ENCODE measurements around the gene GID8. TPM values are rescaled to one million over a fixed set of nuclear protein-coding genes. Genes with fewer than 3 reads are reported as not detected.

The GID8 gene
- polyA plus RNA-seq, 1 donor from 2014 or later = 54.8 TPM

GRCh38 chr20:62942456-62942855, 4.5 kb downstream of the GID8 start:
- H3K79me2 ChIP-seq (replicated peaks; ENCODE audit: insufficient read depth, low read length) = peaks cover 39% of the 10 kb centered on the region
- no peak overlapping the region for H3K27ac ChIP-seq (ENCODE audit: low read length)
- H2AFZ ChIP-seq (ENCODE audit: low read depth, low read length) = no peak overlapping the region
- no peak overlapping the region for H3K4me3 ChIP-seq (ENCODE audit: low read length)
- no peaks in the 10 kb centered on the region for H4K20me1 ChIP-seq (ENCODE audit: insufficient read depth)
- TF ChIP-seq RAD21 (conservative IDR thresholded peaks at IDR 0.05) (no peak), REST (IDR thresholded peaks at IDR 0.05; ENCODE audit: borderline replicate concordance) (no peak), POLR2AphosphoS5 (IDR thresholded peaks at IDR 0.05) (no peak)
- H3K9me3 ChIP-seq (ENCODE audit: low read length) = no peaks in the 10 kb centered on the region
- H3K27me3 ChIP-seq (ENCODE audit: insufficient read depth, low read depth, low read length) = no peaks in the 10 kb centered on the region
- no peak overlapping the region for H3K9ac ChIP-seq (ENCODE audit: low read length)
- no peaks in the 10 kb centered on the region for H3K9me2 ChIP-seq (ENCODE audit: insufficient read depth, low read length)
- H3K36me3 ChIP-seq (ENCODE audit: insufficient read depth, low read length) = no peaks in the 10 kb centered on the region
- H3K4me2 ChIP-seq (ENCODE audit: low read length) = no peak overlapping the region
- H3F3A ChIP-seq (ENCODE audit: insufficient read depth, low read length, poor library complexity, severe bottlenecking) = no peaks in the 10 kb centered on the region

- Histone ChIP-seq H4K20me1 (ENCODE audit: insufficient read depth) (no peaks in the 10 kb centered on the region), H3F3A (ENCODE audit: insufficient read depth, low read length, poor library complexity, severe bottlenecking) (no peaks in the 10 kb centered on the region), H3K36me3 (ENCODE audit: insufficient read depth, low read length) (no peaks in the 10 kb centered on the region)
These were observed 5.4 kb downstream of the GID8 start for GRCh38 chr20:62943396-62943795.

More at GRCh38 chr20:62943396-62943795, 5.4 kb downstream of the GID8 start:
- Histone ChIP-seq H3K79me2 (replicated peaks; ENCODE audit: insufficient read depth, low read length) (peaks cover 39% of the 10 kb centered on the region), H3K4me2 (ENCODE audit: low read length) (no peak overlapping the region), H3K27me3 (ENCODE audit: insufficient read depth, low read depth, low read length) (no peaks in the 10 kb centered on the region), H3K9me2 (ENCODE audit: insufficient read depth, low read length) (no peaks in the 10 kb centered on the region), H3K9ac (ENCODE audit: low read length) (no peak overlapping the region), H3K4me3 (ENCODE audit: low read length) (no peak overlapping the region), H3K9me3 (ENCODE audit: low read length) (no peaks in the 10 kb centered on the region), H2AFZ (ENCODE audit: low read depth, low read length) (no peak overlapping the region), H3K27ac (ENCODE audit: low read length) (no peak overlapping the region)
- no peak for TF ChIP-seq RAD21 (conservative IDR thresholded peaks at IDR 0.05)
- TF ChIP-seq EP300 (conservative IDR thresholded peaks at IDR 0.05; ENCODE audit: poor library complexity, severe bottlenecking) = no peak
- TF ChIP-seq MXI1 (conservative IDR thresholded peaks at IDR 0.05; ENCODE audit: poor library complexity, severe bottlenecking) = no peak
- TF ChIP-seq TAF1 (IDR thresholded peaks at IDR 0.05; ENCODE audit: low read depth) = no peak
- TF ChIP-seq EZH2 (IDR thresholded peaks at IDR 0.05; ENCODE audit: borderline replicate concordance, insufficient read depth, low read length, poor library complexity, severe bottlenecking) = no peak
- TF ChIP-seq CTCF (IDR thresholded peaks at IDR 0.05; ENCODE audit: poor library complexity, severe bottlenecking) = no peak
- TF ChIP-seq POLR2AphosphoS5 (IDR thresholded peaks at IDR 0.05) = no peak
- TF ChIP-seq SMC3 (conservative IDR thresholded peaks at IDR 0.05; ENCODE audit: poor library complexity) = no peak
- TF ChIP-seq REST (IDR thresholded peaks at IDR 0.05; ENCODE audit: borderline replicate concordance) = no peak
